Globus pallidus (tissue), 1 donor: Measurements from ENCODE around the gene SYNE4.

Experiments used
- DNase-seq: peaks from one replicate; pipeline ENCODE4 v3.0.0-alpha.2; 2015; ENCODE audit warnings: low spot score

The SYNE4 gene

GRCh38 chr19:35955881-35956634 is 52.6 kb downstream of the SYNE4 start:
- no peak for DNase-seq
